ENCODE data around the gene SLFNL1.
A peak's percentile ranks its signal among the peaks of the same experiment; 100 is the strongest.

The SLFNL1 gene

GRCh38 chr1:40986328-40986783 is 35.2 kb downstream of the SLFNL1 start:
- no peak for DNase-seq (ENCODE audit: low spot score)

GRCh38 chr1:40985875-40986274 is 35.6 kb downstream of the SLFNL1 start:
- DNase-seq (ENCODE audit: low spot score), result no peak

- no peak for DNase-seq (ENCODE audit: low spot score)
Measured at GRCh38 chr1:40985161-40985560, 36.4 kb downstream of the SLFNL1 start.

- DNase-seq (ENCODE audit: low spot score), result no peak
Measured at GRCh38 chr1:40984531-40984930, 37.0 kb downstream of the SLFNL1 start.

GRCh38 chr1:40984066-40984465 is 37.5 kb downstream of the SLFNL1 start:
- DNase-seq (ENCODE audit: low spot score), result no peak

GRCh38 chr1:40983286-40983685 is 38.2 kb downstream of the SLFNL1 start:
- no peak for DNase-seq (ENCODE audit: low spot score)

GRCh38 chr1:40982721-40983120 is 38.8 kb downstream of the SLFNL1 start:
- DNase-seq (ENCODE audit: low spot score), result no peak

- DNase-seq (ENCODE audit: low spot score), result no peak
Measured at GRCh38 chr1:40981691-40982448, 39.7 kb downstream of the SLFNL1 start.

- no peak for DNase-seq (ENCODE audit: low spot score)
Measured at GRCh38 chr1:40980453-40981121, 40.9 kb downstream of the SLFNL1 start.

GRCh38 chr1:40980068-40980452 is 41.5 kb downstream of the SLFNL1 start:
- no peak for DNase-seq (ENCODE audit: low spot score)

GRCh38 chr1:40979241-40980067 is 42.1 kb downstream of the SLFNL1 start, which contains the start of gene CTPS1:
CTPS1 (plus strand) TSS chr1:40979696; CDS start chr1:40983291, 3,595 bp downstream.
- DNase-seq (ENCODE audit: low spot score), result peak; percentile 90

GRCh38 chr1:40978886-40979240 is 42.7 kb downstream of the SLFNL1 start:
- DNase-seq (ENCODE audit: low spot score), result no peak

- no peak for DNase-seq (ENCODE audit: low spot score)
Measured at GRCh38 chr1:40977716-40978115, 43.8 kb downstream of the SLFNL1 start.

GRCh38 chr1:40976952-40977690 is 44.4 kb downstream of the SLFNL1 start:
- no peak for DNase-seq (ENCODE audit: low spot score)

GRCh38 chr1:40974945-40975344 is 46.6 kb downstream of the SLFNL1 start:
- no peak for DNase-seq (ENCODE audit: low spot score)

- no peak for DNase-seq (ENCODE audit: low spot score)
Measured at GRCh38 chr1:40973912-40974311, 47.6 kb downstream of the SLFNL1 start.

- DNase-seq (ENCODE audit: low spot score), result no peak
Measured at GRCh38 chr1:40971966-40972365, 49.6 kb downstream of the SLFNL1 start.

GRCh38 chr1:40969445-40969844 is 52.1 kb downstream of the SLFNL1 start:
- no peak for DNase-seq (ENCODE audit: low spot score)

- DNase-seq (ENCODE audit: low spot score), result no peak
Measured at GRCh38 chr1:40966417-40966816, 55.1 kb downstream of the SLFNL1 start.
